ENCODE results near the gene KCNA5. TPM values are rescaled to one million over a fixed set of nuclear protein-coding genes. Genes with fewer than 3 reads are reported as not detected.

KCNA5 gene
- polyA plus RNA-seq, 4 donors, result 2.1 to 2.5 (median 2.3) TPM

Other genes with a start within 250 kb of the KCNA5 start
- gene KCNA1, start 134.0 kb upstream of the KCNA5 start, polyA plus RNA-seq (ENCODE audit: insufficient read length in 4 of 4), result under 1 TPM; 0.05 to 0.27 (median 0.09) TPM